Measurements from ENCODE around the gene SMYD3. TPM values are rescaled to one million over a fixed set of nuclear protein-coding genes. Genes with fewer than 3 reads are reported as not detected.

Gene SMYD3
- total RNA-seq, 2 donors from 2014 or later: 23.8 to 34.0 TPM

- no peaks in the 10 kb centered on the region for H3K4me1 Mint-ChIP-seq
- H3K36me3 Mint-ChIP-seq (ENCODE audit: low read depth): no peaks in the 10 kb centered on the region
- no peak overlapping the region for H3K27ac Mint-ChIP-seq
- no peaks in the 10 kb centered on the region for H3K9me3 Mint-ChIP-seq
- no peak for ATAC-seq (replicated peaks)
- no peaks in the 10 kb centered on the region for H3K27me3 Mint-ChIP-seq
- no peak overlapping the region for H3K4me3 Mint-ChIP-seq
Measured at GRCh38 chr1:246220495-246221065, 286.5 kb downstream of the SMYD3 start.

DNA sequence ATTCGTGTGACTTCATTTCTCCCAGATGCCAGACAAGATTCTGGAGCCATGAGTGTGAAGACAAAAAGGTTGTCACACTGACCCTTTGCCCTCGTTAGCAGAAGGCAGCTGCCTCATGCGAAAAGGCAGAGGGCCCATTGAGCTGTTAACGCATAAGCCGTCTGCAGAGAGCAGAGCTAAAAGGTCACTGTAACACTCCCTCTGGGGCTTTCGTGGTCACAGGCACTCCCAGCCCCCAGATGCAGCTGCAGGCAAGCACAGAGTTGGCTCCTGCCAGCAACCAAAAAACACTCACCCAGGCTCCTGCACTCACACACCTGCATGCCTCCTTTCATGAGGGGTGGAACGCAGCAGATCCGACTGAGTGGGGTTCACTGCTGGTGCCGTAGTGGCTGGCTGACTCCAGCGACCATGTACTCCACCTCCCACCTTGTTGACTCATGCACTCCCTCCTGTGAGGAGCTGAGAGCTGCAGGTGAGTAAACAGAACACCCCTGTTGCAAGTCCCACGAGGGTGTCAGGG, 287.5 kb downstream of the SMYD3 start:
- no peak for ATAC-seq (replicated peaks)
- H3K4me1 Mint-ChIP-seq: no peaks in the 10 kb centered on the region
- H3K36me3 Mint-ChIP-seq (ENCODE audit: low read depth): no peaks in the 10 kb centered on the region
- H3K4me3 Mint-ChIP-seq: no peak overlapping the region
- H3K27me3 Mint-ChIP-seq: no peaks in the 10 kb centered on the region
- H3K27ac Mint-ChIP-seq: no peak overlapping the region
- H3K9me3 Mint-ChIP-seq: no peaks in the 10 kb centered on the region

DNA sequence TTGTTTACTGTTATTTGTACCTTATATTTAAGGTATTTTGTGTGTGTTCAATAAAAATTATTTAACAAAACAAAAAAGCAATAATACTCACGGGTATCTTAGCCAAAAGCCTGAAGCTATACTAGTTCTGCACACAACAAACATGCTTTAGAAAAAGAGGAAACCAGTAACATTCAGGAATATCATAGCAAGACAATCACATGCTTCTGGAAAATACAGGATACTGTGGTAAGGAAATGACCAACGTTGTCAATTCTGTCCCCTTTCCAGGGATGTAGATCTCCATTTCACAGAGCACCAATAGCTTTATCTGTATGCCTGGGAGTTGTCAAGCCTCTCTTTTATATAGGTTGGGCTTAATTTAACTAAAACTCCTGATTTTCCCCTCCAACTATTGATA, 288.4 kb downstream of the SMYD3 start:
- Mint-ChIP-seq H3K27me3 (no peaks in the 10 kb centered on the region), H3K9me3 (no peaks in the 10 kb centered on the region), H3K36me3 (ENCODE audit: low read depth) (no peaks in the 10 kb centered on the region), H3K4me1 (peaks cover 4% of the 10 kb centered on the region), H3K4me3 (no peak overlapping the region), H3K27ac (no peak overlapping the region)
- ATAC-seq (replicated peaks): no peak

DNA sequence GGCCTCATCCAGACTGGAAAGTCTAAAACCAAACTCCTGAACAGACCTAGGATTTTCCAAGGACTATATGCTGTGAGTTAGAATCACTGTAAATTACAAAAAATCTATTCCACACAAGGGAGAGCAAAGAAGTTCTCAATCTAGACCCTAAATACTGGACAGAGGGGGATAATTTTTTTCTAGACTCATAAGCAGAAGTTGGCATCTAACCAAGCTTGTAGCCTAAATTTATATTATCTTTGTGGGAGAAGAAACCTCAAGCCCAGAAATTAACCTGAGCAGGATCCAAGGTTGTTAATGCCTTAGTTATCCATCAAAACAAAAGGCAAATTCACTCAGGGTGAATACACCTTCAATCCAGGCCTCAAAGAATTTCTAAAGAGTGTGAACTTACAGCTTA, 290.2 kb downstream of the SMYD3 start:
- Mint-ChIP-seq H3K4me1 (peaks cover 5% of the 10 kb centered on the region), H3K27ac (no peak overlapping the region), H3K9me3 (no peaks in the 10 kb centered on the region), H3K27me3 (no peaks in the 10 kb centered on the region), H3K4me3 (no peak overlapping the region), H3K36me3 (ENCODE audit: low read depth) (no peaks in the 10 kb centered on the region)
- ATAC-seq (replicated peaks): no peak

DNA sequence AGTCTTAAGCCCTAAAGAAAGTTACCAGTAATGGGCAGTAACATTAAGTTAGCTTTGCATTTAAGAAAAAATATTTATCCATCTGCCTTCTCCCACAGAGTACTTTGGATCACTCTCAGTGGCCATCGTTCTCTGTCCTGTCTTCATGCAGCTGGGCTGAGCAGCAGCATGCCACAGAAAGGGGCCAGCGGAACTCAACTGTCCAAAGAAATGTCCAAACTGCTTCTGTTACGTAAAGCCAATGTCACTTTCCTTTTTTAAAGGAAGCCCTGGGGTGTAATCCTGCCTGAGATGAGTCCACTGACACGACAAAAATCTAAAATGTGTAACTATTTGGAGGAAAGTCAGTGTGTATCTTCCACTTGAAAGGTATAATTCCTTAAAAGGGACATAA, 291.6 kb downstream of the SMYD3 start:
- Mint-ChIP-seq H3K4me1 (peaks cover 5% of the 10 kb centered on the region), H3K27me3 (no peaks in the 10 kb centered on the region), H3K4me3 (no peak overlapping the region), H3K36me3 (ENCODE audit: low read depth) (no peaks in the 10 kb centered on the region), H3K27ac (no peak overlapping the region), H3K9me3 (no peaks in the 10 kb centered on the region)
- ATAC-seq (replicated peaks): no peak

DNA sequence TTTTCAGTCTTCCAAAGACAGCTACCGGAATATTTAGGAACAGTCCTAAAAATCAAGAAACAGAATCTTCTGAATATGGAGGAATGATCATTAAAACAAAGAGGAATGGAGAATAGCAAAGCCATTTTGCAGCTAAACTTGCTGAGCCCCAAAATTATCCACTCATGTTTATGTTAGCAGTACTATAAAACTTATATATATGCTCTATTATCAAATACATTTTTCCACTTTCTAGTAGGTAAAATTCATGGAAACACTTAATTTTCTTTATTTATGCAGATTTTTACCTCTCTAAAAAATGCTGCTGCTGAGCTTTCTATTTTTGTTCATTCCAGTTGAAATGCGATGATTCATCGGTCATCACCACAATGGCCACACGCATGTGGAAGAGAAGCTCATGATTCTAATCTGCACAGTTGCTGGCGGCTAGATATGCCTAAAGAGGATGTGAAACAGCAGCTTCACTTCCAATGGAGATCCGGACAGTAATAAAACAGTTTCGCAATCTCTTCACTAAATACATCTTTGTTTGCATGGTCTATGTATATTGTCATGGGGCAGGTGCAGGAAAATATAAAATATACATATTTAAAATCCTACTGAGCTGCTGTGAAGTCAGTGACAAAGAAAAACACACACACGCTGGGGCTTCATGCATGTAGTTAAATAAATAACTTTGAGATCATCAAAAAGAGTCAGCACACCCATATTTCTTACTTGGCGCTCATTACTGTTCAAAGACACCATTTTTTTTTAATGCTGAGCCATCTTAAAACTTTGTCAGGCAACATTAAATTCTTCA, 292.2 kb downstream of the SMYD3 start:
- no peaks in the 10 kb centered on the region for H3K9me3 Mint-ChIP-seq
- no peaks in the 10 kb centered on the region for H3K36me3 Mint-ChIP-seq (ENCODE audit: low read depth)
- H3K27ac Mint-ChIP-seq: no peak overlapping the region
- H3K4me3 Mint-ChIP-seq: no peak overlapping the region
- ATAC-seq (replicated peaks): no peak
- peaks cover 5% of the 10 kb centered on the region for H3K4me1 Mint-ChIP-seq
- H3K27me3 Mint-ChIP-seq: no peaks in the 10 kb centered on the region

- Mint-ChIP-seq H3K27ac (no peak overlapping the region), H3K4me3 (no peak overlapping the region), H3K27me3 (no peaks in the 10 kb centered on the region), H3K4me1 (peaks cover 5% of the 10 kb centered on the region), H3K9me3 (no peaks in the 10 kb centered on the region), H3K36me3 (ENCODE audit: low read depth) (no peaks in the 10 kb centered on the region)
- ATAC-seq (replicated peaks): no peak
Measured at GRCh38 chr1:246213947-246214346, 293.1 kb downstream of the SMYD3 start.

DNA sequence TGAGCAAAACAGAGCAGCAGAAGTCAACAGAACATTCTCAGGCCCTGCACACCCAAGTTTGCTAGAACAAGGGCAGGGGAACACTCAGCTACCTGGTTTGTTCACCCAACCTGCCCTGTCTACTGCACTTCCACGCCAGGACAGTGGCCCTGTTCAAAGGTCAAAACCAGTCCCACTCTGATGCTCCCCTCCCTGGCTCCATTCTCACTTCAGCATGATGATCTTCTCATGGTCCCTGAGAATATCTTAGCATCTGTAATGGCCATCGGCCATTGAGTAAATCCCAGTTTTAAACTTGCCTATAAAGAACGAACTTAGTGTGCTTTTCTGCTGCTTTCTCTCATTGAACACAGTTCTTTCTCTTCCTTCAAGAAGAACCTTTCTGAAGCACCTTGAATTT, 293.6 kb downstream of the SMYD3 start:
- Mint-ChIP-seq H3K4me3 (no peak overlapping the region), H3K4me1 (peaks cover 5% of the 10 kb centered on the region)
- ATAC-seq (replicated peaks): no peak

DNA sequence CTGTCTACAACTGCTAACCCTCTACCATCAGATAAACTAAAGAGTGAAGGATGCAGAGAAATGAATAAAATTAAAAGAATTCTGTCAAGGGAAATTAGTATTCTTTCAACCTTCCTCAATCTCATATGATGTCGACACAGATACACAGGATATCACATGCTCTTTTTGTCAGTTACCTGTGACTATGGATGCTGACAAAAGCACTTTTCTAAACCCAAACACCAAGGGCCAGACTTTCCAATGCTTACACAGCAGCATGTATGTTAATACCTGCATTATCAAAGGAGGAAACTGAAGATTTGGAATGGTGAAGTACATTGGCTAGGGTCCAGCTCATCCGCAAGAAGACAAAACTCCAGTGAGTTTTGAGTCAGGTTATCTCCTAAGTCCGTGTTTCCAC, 294.0 kb downstream of the SMYD3 start:
- Mint-ChIP-seq H3K36me3 (ENCODE audit: low read depth) (no peaks in the 10 kb centered on the region), H3K9me3 (no peaks in the 10 kb centered on the region), H3K27ac (no peak overlapping the region), H3K4me3 (no peak overlapping the region), H3K27me3 (no peaks in the 10 kb centered on the region), H3K4me1 (peaks cover 5% of the 10 kb centered on the region)
- ATAC-seq (replicated peaks): no peak

More for the DNA sequence above, 293.6 kb downstream of the SMYD3 start:
- no peaks in the 10 kb centered on the region for H3K27me3 Mint-ChIP-seq
- H3K36me3 Mint-ChIP-seq (ENCODE audit: low read depth): no peaks in the 10 kb centered on the region
- H3K9me3 Mint-ChIP-seq: no peaks in the 10 kb centered on the region
- no peak overlapping the region for H3K27ac Mint-ChIP-seq

- peaks cover 5% of the 10 kb centered on the region for H3K4me1 Mint-ChIP-seq
- H3K4me3 Mint-ChIP-seq: no peak overlapping the region
- H3K9me3 Mint-ChIP-seq: no peaks in the 10 kb centered on the region
- H3K27ac Mint-ChIP-seq: no peak overlapping the region
- no peak for ATAC-seq (replicated peaks)
- H3K27me3 Mint-ChIP-seq: no peaks in the 10 kb centered on the region
- H3K36me3 Mint-ChIP-seq (ENCODE audit: low read depth): no peaks in the 10 kb centered on the region
Measured at GRCh38 chr1:246212013-246212412, 295.1 kb downstream of the SMYD3 start.

DNA sequence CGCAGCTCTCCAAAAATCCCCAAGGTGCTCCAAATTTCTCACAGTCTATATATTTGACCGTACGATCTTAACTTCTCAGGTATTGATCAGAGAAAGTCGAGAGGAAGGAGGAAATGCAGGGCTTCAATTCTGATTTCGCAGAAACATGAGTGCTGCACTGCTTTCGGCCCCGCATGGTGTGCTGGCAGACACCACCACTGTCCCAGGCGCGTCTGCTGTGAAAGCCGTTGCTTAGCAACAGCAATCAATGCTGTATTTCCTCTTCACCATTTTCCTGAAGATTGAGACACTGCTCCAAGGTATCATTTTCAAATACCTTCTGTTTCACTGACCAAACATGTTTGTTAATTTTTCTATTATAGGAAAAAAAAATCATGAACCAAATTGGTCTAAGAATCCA, 296.3 kb downstream of the SMYD3 start:
- H3K36me3 Mint-ChIP-seq (ENCODE audit: low read depth): no peaks in the 10 kb centered on the region
- H3K4me1 Mint-ChIP-seq: peaks cover 5% of the 10 kb centered on the region
- H3K27ac Mint-ChIP-seq: no peak overlapping the region
- no peaks in the 10 kb centered on the region for H3K27me3 Mint-ChIP-seq
- H3K9me3 Mint-ChIP-seq: no peaks in the 10 kb centered on the region
- no peak overlapping the region for H3K4me3 Mint-ChIP-seq
- no peak for ATAC-seq (replicated peaks)

GRCh38 chr1:246208105-246208504, 299.0 kb downstream of the SMYD3 start:
- Mint-ChIP-seq H3K9me3 (no peaks in the 10 kb centered on the region), H3K4me3 (no peak overlapping the region), H3K36me3 (ENCODE audit: low read depth) (no peaks in the 10 kb centered on the region), H3K27ac (no peak overlapping the region), H3K27me3 (no peaks in the 10 kb centered on the region), H3K4me1 (no peaks in the 10 kb centered on the region)
- no peak for ATAC-seq (replicated peaks)

DNA sequence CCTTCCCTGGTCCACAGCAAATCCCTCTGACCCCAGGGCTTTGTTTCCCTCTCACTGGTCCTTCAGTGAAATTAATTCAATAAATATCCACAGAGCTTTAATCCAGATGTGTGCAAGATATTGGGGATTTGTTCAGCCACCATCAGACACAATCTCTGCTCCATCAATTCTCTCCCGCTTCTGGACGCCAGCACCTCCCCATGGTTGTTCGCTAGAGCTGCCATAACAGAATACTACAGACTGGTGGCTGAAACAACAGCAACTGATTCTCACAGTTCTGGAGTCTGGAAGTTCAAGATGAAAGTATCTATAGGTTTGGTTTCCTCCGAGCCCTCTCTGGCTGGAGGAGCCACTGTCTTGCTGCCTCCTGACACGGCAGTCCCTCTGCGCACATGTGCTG, 303.9 kb downstream of the SMYD3 start:
- Mint-ChIP-seq H3K4me3 (no peak overlapping the region), H3K36me3 (ENCODE audit: low read depth) (no peaks in the 10 kb centered on the region), H3K9me3 (no peaks in the 10 kb centered on the region), H3K4me1 (no peaks in the 10 kb centered on the region), H3K27ac (no peak overlapping the region), H3K27me3 (no peaks in the 10 kb centered on the region)
- no peak for ATAC-seq (replicated peaks)

DNA sequence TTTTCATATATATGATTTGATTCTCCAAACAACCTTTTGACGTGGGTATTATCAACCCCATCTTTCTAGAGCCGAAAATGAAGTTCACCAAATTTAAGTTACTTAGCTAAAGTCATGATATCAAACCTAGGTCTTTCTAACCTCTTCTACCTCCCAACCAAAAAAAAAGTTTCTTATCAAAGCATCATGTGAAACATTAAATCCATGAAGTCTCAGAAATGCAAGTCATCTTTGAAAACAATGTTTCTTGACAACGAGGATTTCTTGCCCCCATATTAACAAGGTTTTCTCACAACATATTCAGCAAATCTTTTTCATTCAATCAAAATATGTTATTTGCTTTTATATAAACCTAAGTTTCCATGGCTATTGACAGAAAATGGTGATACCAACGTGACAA, 306.3 kb downstream of the SMYD3 start:
- Mint-ChIP-seq H3K9me3 (no peaks in the 10 kb centered on the region), H3K4me1 (no peaks in the 10 kb centered on the region), H3K4me3 (no peak overlapping the region), H3K36me3 (ENCODE audit: low read depth) (no peaks in the 10 kb centered on the region), H3K27ac (no peak overlapping the region), H3K27me3 (no peaks in the 10 kb centered on the region)
- no peak for ATAC-seq (replicated peaks)

DNA sequence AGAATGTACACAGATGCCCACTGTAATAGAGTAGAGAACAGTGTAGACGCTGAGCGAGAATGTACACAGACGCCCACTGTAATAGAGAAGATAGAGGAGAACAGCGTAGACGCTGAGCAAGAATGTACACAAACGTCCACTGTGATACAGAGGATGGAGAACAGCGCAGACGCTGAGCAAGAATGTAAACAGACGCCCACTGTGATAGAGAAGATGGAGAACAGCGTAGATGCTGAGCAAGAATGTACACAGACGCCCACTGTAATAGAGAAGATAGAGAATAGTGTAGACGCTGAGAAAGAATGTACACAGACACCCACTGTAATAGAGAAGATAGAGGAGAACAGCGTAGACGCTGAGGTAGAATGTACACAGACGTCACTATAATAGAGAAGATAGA, 306.9 kb downstream of the SMYD3 start:
- H3K27ac Mint-ChIP-seq: no peak overlapping the region
- no peaks in the 10 kb centered on the region for H3K36me3 Mint-ChIP-seq (ENCODE audit: low read depth)
- H3K4me1 Mint-ChIP-seq: no peaks in the 10 kb centered on the region
- H3K9me3 Mint-ChIP-seq: no peaks in the 10 kb centered on the region
- no peak for ATAC-seq (replicated peaks)
- no peak overlapping the region for H3K4me3 Mint-ChIP-seq
- no peaks in the 10 kb centered on the region for H3K27me3 Mint-ChIP-seq
